Measurements from ENCODE around the gene HBM.
"Not testable (repeated sequence)": the region's sequence is repeated elsewhere in the genome, so short reads cannot be mapped to it uniquely, and the experiment has no call there.

DNA sequence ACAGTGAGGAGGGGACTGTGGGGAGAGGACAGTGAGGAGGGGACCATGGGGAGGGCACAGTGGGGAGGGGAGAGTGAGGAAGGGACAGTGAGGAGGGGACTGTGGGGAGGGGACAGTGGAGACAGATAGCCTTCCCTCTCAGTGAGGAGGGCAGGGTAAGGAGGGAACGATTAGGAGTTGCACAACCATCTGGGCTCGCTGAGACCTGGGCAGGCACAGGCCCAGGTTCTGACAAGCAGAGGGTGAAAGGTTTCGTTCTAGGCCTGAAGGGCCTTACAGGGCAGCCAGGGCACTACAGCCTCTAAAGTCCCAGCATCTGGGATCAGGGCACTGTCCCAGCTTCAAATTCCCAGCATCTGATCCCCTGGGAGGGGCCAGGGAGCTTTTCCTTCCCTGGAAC lies 2.1 kb upstream of the HBM start:
- TF ChIP-seq CTCF, EP300 (IDR thresholded peaks at IDR 0.05): not testable (repeated sequence)

Measured in gastroesophageal sphincter (tissue), 3 donors.